ENCODE measurements around the gene TRAF2.
A peak's percentile ranks its signal among the peaks of the same experiment; 100 is the strongest.
"Not testable (repeated sequence)": the region's sequence is repeated elsewhere in the genome, so short reads cannot be mapped to it uniquely, and the experiment has no call there.

The TRAF2 gene

GRCh38 chr9:136866898-136867421, 19.4 kb upstream of the TRAF2 start:
- not testable (repeated sequence) for ATAC-seq (replicated peaks); H3K9me3 Mint-ChIP-seq; H3K27me3 Mint-ChIP-seq; DNase-seq
- H3K27ac Mint-ChIP-seq: peak overlapping the region; percentile 85 to 90
- H3K4me1 Mint-ChIP-seq (ENCODE audit: low read depth in 2 of 2): peaks cover 8 to 11% of the 10 kb centered on the region in 2 donors
- H3K4me3 Mint-ChIP-seq: peak overlapping the region; percentile 88 to 89
- H3K36me3 Mint-ChIP-seq (ENCODE audit: insufficient read depth): peaks cover 26% of the 10 kb centered on the region

GRCh38 chr9:136867480-136867879, 18.8 kb upstream of the TRAF2 start:
- Mint-ChIP-seq H3K27me3 (no peaks in the 10 kb centered on the region), H3K36me3 (ENCODE audit: insufficient read depth) (peaks cover 20% of the 10 kb centered on the region), H3K9me3 (no peaks in the 10 kb centered on the region), H3K27ac (no peak overlapping the region), H3K4me1 (ENCODE audit: low read depth in 2 of 2) (peaks cover 5 to 11% of the 10 kb centered on the region in 2 donors), H3K4me3 (peak overlapping the region; percentile 10 to 89)
- no peak for DNase-seq
- ATAC-seq (replicated peaks): no peak

DNA sequence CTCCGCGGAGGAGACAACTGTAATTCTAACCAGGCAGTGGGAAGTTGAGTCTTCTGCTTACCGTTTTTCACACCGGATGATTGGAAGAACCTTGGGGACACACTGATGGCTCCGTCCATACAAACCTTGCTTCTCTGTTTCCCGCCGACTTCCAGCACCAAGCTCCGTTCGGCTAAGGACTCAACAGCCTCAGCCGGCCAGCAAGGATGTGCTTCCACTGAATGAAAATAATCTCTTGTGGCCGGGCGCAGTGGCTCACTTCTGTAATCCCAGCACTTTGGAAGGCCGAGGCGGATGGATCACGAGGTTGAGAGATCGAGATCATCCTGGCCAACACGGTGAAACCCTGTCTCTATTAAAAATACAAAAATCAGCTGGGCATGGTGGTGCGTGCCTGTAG, 18.4 kb upstream of the TRAF2 start:
- DNase-seq (no peak), ATAC-seq (replicated peaks) (no peak)
- Mint-ChIP-seq H3K4me3 (peak overlapping the region; percentile 10 to 89), H3K27ac (peak overlapping the region in 1 of 2 donors; percentile 32), H3K9me3 (no peaks in the 10 kb centered on the region), H3K27me3 (no peaks in the 10 kb centered on the region), H3K36me3 (ENCODE audit: insufficient read depth) (peaks cover 16% of the 10 kb centered on the region), H3K4me1 (ENCODE audit: low read depth in 2 of 2) (peaks cover 5 to 11% of the 10 kb centered on the region in 2 donors)

GRCh38 chr9:136868644-136869043, 17.7 kb upstream of the TRAF2 start:
- Mint-ChIP-seq H3K9me3 (no peaks in the 10 kb centered on the region), H3K27me3 (no peaks in the 10 kb centered on the region), H3K4me3 (no peak overlapping the region), H3K4me1 (ENCODE audit: low read depth in 2 of 2) (peaks cover 5 to 8% of the 10 kb centered on the region in 2 donors), H3K27ac (peak overlapping the region in 1 of 2 donors; percentile 32), H3K36me3 (ENCODE audit: insufficient read depth) (peaks cover 9% of the 10 kb centered on the region)
- ATAC-seq (replicated peaks) (no peak), DNase-seq (no peak)

DNA sequence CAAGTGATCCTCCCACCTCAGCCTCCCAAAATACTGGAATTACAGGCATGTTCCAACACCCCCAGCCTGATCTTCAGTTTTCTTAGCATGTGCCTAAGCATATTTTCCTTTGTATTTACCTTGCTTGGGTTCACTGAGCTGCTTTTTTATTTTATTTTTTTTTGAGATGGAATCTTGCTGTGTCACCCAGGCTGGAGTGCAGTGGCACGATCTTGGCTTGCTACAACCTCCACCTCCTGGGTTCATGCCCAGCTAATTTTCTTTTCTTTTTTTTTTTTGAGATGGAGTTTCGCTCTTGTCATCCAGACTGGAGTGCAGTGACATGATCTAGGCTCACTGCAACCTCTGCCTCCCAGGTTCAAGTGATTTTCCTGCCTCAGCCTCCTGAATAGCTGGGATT, 16.7 kb upstream of the TRAF2 start:
- H3K27me3 Mint-ChIP-seq; H3K36me3 Mint-ChIP-seq (ENCODE audit: insufficient read depth); ATAC-seq (replicated peaks); H3K27ac Mint-ChIP-seq; DNase-seq; H3K4me3 Mint-ChIP-seq; H3K4me1 Mint-ChIP-seq (ENCODE audit: low read depth in 2 of 2); H3K9me3 Mint-ChIP-seq: not testable (repeated sequence)

DNA sequence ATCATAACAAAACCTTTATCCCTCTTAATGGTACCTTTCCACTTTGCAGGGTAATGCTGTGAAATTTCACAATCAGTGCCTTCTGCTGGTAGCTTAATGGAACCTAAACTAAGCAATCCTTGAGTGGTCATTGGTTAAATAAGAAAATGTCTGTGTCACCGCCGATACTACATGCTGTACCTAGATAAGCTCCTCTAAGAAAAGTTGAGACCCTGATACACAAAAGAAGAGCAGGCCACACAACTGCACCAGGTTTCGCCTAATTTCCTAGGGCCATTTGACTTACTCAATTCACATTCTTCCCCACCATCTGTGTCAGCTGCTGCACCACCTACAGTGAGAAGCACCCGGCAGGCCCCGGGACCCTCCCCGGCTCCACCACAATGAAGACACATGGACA, 11.2 kb upstream of the TRAF2 start:
- no peaks in the 10 kb centered on the region for H3K4me1 Mint-ChIP-seq (ENCODE audit: low read depth in 2 of 2)
- H3K27me3 Mint-ChIP-seq: no peaks in the 10 kb centered on the region
- H3K36me3 Mint-ChIP-seq (ENCODE audit: insufficient read depth): no peaks in the 10 kb centered on the region
- ATAC-seq (replicated peaks): no peak
- no peaks in the 10 kb centered on the region for H3K9me3 Mint-ChIP-seq
- DNase-seq: no peak
- no peak overlapping the region for H3K4me3 Mint-ChIP-seq
- no peak overlapping the region for H3K27ac Mint-ChIP-seq

- Mint-ChIP-seq H3K4me3 (no peak overlapping the region), H3K9me3 (no peaks in the 10 kb centered on the region), H3K27me3 (no peaks in the 10 kb centered on the region), H3K36me3 (ENCODE audit: insufficient read depth) (no peaks in the 10 kb centered on the region), H3K27ac (no peak overlapping the region), H3K4me1 (ENCODE audit: low read depth in 2 of 2) (peaks cover 1 to 4% of the 10 kb centered on the region in 2 donors)
- ATAC-seq (replicated peaks): no peak
- DNase-seq: no peak
These were observed 9.8 kb upstream of the TRAF2 start for GRCh38 chr9:136876476-136876875.

- peaks cover 15 to 20% of the 10 kb centered on the region in 2 donors for H3K4me1 Mint-ChIP-seq (ENCODE audit: low read depth in 2 of 2)
- H3K4me3 Mint-ChIP-seq: peak overlapping the region; percentile 43 to 65
- H3K27me3 Mint-ChIP-seq: no peaks in the 10 kb centered on the region
- ATAC-seq (replicated peaks): no peak
- H3K9me3 Mint-ChIP-seq: no peaks in the 10 kb centered on the region
- peaks cover 14% of the 10 kb centered on the region for H3K36me3 Mint-ChIP-seq (ENCODE audit: insufficient read depth)
- no peak for DNase-seq
- no peak overlapping the region for H3K27ac Mint-ChIP-seq
These were observed 5.7 kb upstream of the TRAF2 start for GRCh38 chr9:136880651-136881050.

GRCh38 chr9:136881691-136882108, 4.6 kb upstream of the TRAF2 start:
- Mint-ChIP-seq H3K9me3 (no peaks in the 10 kb centered on the region), H3K27me3 (no peaks in the 10 kb centered on the region), H3K36me3 (ENCODE audit: insufficient read depth) (peaks cover 18% of the 10 kb centered on the region), H3K4me1 (ENCODE audit: low read depth in 2 of 2) (peaks cover 15 to 20% of the 10 kb centered on the region in 2 donors), H3K27ac (peak overlapping the region; percentile 85 to 90), H3K4me3 (peak overlapping the region; percentile 76 to 84)
- ATAC-seq (replicated peaks): no peak
- DNase-seq: no peak

- Mint-ChIP-seq H3K9me3 (no peaks in the 10 kb centered on the region), H3K36me3 (ENCODE audit: insufficient read depth) (peaks cover 23% of the 10 kb centered on the region), H3K27ac (peak overlapping the region; percentile 85 to 90), H3K27me3 (no peaks in the 10 kb centered on the region), H3K4me1 (ENCODE audit: low read depth in 2 of 2) (peaks cover 20 to 23% of the 10 kb centered on the region in 2 donors), H3K4me3 (peak overlapping the region; percentile 76 to 84)
- peak; percentile 60 for ATAC-seq (replicated peaks)
- DNase-seq: peak; percentile 72 to 73 (median 72)
These were observed 4.0 kb upstream of the TRAF2 start for GRCh38 chr9:136882109-136882946.

GRCh38 chr9:136882947-136883283, 3.4 kb upstream of the TRAF2 start:
- Mint-ChIP-seq H3K27ac (peak overlapping the region; percentile 85 to 90), H3K4me1 (ENCODE audit: low read depth in 2 of 2) (peaks cover 23 to 24% of the 10 kb centered on the region in 2 donors), H3K4me3 (peak overlapping the region; percentile 76 to 84), H3K36me3 (ENCODE audit: insufficient read depth) (peaks cover 25% of the 10 kb centered on the region)
- ATAC-seq (replicated peaks); DNase-seq; H3K9me3 Mint-ChIP-seq; H3K27me3 Mint-ChIP-seq: not testable (repeated sequence)

- not testable (repeated sequence) for H3K9me3 Mint-ChIP-seq; DNase-seq; H3K4me3 Mint-ChIP-seq; ATAC-seq (replicated peaks); H3K27ac Mint-ChIP-seq; H3K27me3 Mint-ChIP-seq
- Mint-ChIP-seq H3K4me1 (ENCODE audit: low read depth in 2 of 2) (peaks cover 27 to 28% of the 10 kb centered on the region in 2 donors), H3K36me3 (ENCODE audit: insufficient read depth) (peaks cover 25% of the 10 kb centered on the region)
These were observed 2.6 kb upstream of the TRAF2 start for GRCh38 chr9:136883670-136884069.

- ATAC-seq (replicated peaks) (peak; percentile 55), DNase-seq (peak; percentile 20 to 71 (median 69))
- no peaks in the 10 kb centered on the region for H3K27me3 Mint-ChIP-seq
- peak overlapping the region; percentile 89 to 97 for H3K27ac Mint-ChIP-seq
- H3K9me3 Mint-ChIP-seq: no peaks in the 10 kb centered on the region
- H3K4me1 Mint-ChIP-seq (ENCODE audit: low read depth in 2 of 2): peaks cover 20 to 22% of the 10 kb centered on the region in 2 donors
- H3K36me3 Mint-ChIP-seq (ENCODE audit: insufficient read depth): peaks cover 37% of the 10 kb centered on the region
- H3K4me3 Mint-ChIP-seq: peak overlapping the region; percentile 80 to 84
These were observed 588 bp downstream of the TRAF2 start for GRCh38 chr9:136886610-136887597.
